ENCODE results near the gene CIAO2B. TPM values are rescaled to one million over a fixed set of nuclear protein-coding genes. Genes with fewer than 3 reads are reported as not detected.

The CIAO2B gene
- 87.5 and 99.7 TPM in 2 replicates for total RNA-seq

DNA sequence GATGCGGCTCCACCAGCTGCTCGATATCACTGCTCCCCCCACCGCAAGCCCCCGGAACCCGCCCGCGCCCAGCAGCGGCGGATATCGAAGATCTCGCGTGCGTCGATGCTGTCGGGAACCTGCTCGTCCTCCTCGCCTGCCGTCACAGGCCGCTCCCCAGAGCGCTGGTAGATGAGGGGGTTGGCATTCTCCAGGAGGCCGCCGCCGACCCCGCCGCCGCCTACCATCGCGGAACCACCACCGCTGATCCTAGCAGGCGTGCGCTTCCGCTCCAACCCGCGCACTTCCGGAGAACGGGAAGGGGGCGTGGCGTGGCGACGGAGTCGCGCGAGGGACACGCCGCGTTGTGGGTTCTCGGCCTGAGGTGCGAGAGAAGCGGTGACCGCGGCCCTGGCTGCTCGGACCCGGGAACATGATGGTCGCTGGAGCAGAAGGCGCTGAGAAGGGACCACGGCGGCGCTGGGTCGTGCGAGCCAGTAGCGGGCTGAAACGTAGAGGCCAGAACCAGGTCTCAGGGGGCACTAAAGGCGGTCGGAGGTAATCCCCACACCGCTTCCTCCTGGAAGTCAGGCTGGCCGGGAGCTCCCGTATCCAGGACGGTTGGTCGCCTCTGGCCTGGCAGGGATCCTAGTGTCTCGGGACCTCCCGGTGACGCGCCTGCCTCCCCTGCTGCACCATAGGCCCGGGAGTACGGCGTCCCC, at the start of gene CIAO2B:
TSS of gene CIAO2B (minus strand) at position 265 of the 701 bp plus-strand sequence. CDS start at position 227, 38 bp downstream.

DNA sequence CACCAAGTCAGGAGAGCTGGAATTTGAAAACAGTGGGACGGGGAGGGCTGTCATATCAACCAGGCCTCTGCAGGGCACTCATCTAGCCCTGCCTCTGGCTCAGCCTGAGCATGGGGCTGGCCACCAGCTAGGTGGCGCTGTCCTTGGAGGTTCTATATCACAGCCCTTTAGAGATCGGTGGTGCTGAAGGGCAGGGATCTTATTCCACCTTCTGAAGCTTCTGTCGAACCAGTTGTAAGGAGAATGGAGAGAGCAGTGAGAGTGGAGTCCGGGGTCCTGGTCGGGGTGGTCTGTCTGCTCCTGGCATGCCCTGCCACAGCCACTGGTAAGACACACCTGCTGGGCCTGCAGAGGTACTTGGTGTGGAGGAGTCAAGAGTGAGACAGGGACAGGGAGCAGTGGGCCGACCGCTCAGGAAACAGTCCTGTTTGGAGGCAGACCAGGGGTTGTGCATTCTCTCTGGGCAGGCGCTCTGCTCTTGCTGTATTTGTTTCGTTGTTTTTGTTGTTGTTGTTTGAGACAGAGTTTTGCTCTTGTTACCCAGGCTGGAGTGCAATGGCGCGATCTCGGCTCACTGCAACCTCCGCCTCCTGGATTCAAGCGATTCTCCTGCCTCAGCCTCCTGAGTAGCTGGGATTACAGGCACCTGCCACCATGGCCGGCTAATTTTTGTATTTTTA, 27.0 kb upstream of the CIAO2B start, which contains the start of gene CES3:
TSS of gene CES3 (plus strand) at position 202 of the 680 bp plus-strand sequence. CDS start at position 244, 42 bp downstream.

DNA sequence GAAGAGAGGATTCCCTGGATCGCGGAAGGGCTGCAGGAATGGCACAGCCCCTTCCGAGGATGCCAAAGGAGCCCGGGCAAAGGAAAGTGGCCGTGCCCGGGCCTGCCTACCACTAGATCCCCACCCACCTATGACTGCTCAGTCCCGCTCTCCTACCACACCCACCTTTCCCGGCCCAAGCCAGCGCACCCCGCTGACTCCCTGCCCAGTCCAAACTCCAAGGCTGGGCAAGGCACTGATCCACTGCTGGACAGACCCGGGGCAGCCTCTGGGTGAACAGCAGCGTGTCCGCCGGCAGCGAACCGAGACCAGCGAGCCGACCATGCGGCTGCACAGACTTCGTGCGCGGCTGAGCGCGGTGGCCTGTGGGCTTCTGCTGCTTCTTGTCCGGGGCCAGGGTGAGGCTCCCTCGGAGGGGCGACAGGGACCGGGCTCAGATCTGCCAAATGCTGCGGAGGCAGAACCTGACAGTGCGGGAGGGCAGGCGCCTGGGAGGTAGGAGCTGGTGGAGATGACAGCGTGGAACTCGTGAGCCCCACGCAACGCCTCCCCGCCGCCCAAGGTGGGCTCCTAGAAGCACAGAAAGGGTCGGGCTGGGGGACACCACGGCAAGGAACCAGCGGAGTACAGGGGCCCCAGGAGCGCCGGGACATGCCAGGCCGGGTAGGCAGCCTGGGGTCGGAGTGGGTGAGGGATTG, 1.3 kb upstream of the CIAO2B start, which contains the start of gene CES2:
TSS of gene CES2 (plus strand) at position 203 of the 698 bp plus-strand sequence. CDS start at position 323, 120 bp downstream.

DNA sequence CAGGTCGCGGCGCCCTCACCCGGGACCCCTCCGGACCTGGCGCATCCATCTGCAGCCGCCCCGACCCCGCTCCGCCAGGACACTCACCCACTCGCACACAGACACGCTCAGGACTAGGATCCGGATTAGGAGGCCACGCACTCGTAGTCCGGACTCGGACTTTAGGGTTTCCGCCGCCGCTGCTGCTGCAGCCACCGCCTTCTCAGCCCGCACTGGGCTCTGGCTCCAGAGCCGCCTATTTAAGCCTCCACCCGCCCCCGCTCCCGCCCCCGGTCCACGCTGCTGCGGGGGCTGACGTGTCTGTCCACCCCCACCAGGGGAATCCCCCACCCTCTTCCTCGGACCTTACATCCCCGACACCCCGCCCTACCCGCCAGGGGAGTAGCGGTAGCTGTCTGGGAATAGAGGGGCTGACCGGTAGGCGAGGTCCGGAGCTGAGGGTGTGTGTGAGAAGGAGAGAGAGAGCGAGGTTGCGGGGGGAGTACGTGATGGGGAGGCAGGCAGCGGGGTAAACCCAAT, 8.8 kb downstream of the CIAO2B start, which contains the start of gene RRAD:
TSS of gene RRAD (minus strand) at position 214 of the 519 bp plus-strand sequence. CDS start 356 bp downstream, outside the sequence.

DNA sequence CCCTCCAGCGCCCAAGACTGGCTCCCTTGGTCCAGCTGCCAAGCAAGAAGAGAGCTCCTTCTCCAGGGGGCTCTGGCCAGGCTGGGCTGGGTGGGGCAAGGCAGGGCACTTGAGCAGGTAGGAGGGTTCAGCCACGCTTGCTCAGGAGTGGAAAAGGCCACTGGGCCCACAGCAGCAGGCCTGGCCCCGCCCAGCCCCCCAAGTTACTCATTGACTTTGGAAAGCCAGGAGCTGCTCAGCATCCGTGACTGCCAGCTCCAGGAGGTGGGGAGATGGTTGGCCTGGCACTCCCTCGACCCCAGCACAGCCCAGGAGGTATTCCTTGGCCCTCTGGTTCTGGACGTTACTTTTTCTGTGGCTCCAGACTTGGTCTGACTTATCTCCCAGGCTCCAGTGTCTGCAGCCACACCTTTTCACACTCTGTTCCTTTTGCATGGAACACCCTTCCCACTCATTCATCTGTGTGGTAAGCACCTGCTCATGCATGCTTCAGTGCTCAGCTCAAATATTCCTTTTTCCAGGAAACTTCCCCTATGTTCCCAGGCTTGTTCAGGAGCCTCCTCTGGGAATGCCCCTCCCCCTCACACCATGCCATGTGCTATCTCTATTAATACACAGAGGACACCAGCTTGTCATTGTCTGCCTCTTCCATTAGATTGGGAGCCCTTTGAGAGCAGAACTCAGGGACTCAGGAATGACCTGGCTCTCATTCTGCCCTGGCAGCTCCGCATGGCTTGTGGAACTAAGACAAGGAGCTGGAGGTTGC, 15.2 kb downstream of the CIAO2B start, which contains the start of gene CDH16:
TSS of gene CDH16 (minus strand) at position 83 of the 766 bp plus-strand sequence. CDS start 820 bp downstream, outside the sequence.

Other genes with a start within 250 kb of the CIAO2B start
- 12.5 and 16.2 TPM in 2 replicates for gene CMTM4, start 237.7 kb downstream of the CIAO2B start, total RNA-seq
- 159 and 191 TPM in 2 replicates for gene DYNC1LI2, start 182.8 kb downstream of the CIAO2B start, total RNA-seq
- 0.22 TPM in 1 of 2 replicates, not detected in the other for gene TERB1, start 132.8 kb downstream of the CIAO2B start, total RNA-seq
- gene NAE1, start 103.4 kb downstream of the CIAO2B start, total RNA-seq, result 111 and 141 TPM in 2 replicates
- gene CA7, start 90.0 kb downstream of the CIAO2B start, total RNA-seq, result not detected in 2 replicates
- 10.0 and 15.7 TPM in 2 replicates for gene PDP2, start 53.9 kb downstream of the CIAO2B start, total RNA-seq
- not detected in 2 replicates for gene CDH16, start 15.5 kb downstream of the CIAO2B start, total RNA-seq
- 0.14 and 0.27 TPM in 2 replicates for gene RRAD, start 8.9 kb downstream of the CIAO2B start, total RNA-seq
- 24.3 and 26.5 TPM in 2 replicates for gene CES2, start 1.1 kb upstream of the CIAO2B start, total RNA-seq
- gene CES3, start 26.9 kb upstream of the CIAO2B start, total RNA-seq, result not detected in 2 replicates
- 0.93 and 1.6 TPM in 2 replicates for gene CES4A, start 54.2 kb upstream of the CIAO2B start, total RNA-seq
- 122 and 128 TPM in 2 replicates for gene CBFB, start 94.7 kb upstream of the CIAO2B start, total RNA-seq
- gene PHAF1, start 175.5 kb upstream of the CIAO2B start, total RNA-seq, result 14.6 and 19.1 TPM in 2 replicates
- 1.9 and 4.3 TPM in 2 replicates for gene B3GNT9, start 216.6 kb upstream of the CIAO2B start, total RNA-seq
- 10.8 and 11.6 TPM in 2 replicates for gene TRADD, start 225.5 kb upstream of the CIAO2B start, total RNA-seq
- 3.5 and 6.2 TPM in 2 replicates for gene FBXL8, start 225.6 kb upstream of the CIAO2B start, total RNA-seq
- 0.79 and 1.9 TPM in 2 replicates for gene HSF4, start 230.3 kb upstream of the CIAO2B start, total RNA-seq
- gene NOL3, start 236.1 kb upstream of the CIAO2B start, total RNA-seq, result 7.0 and 8.2 TPM in 2 replicates
- 15.4 and 16.2 TPM in 2 replicates for gene MATCAP1, start 249.6 kb upstream of the CIAO2B start, total RNA-seq